Vagina (tissue), 2 donors: ENCODE results near the gene DTX1. TPM values are rescaled to one million over a fixed set of nuclear protein-coding genes. Genes with fewer than 3 reads are reported as not detected.

Experiments
- DNase-seq, 2 donors: peaks; one replicate each; pipeline ENCODE4 v3.0.0-alpha.2; 2017; ENCODE audit errors: extremely low spot score in 2 of 2
- H3K27ac ChIP-seq: fragments of 200-600 bp; sonication (generic); one replicate; pipeline ENCODE4 v1.5.1; 2019
- H3K27me3 ChIP-seq: fragments of 200-600 bp; sonication (generic); one replicate; pipeline ENCODE4 v1.5.1; 2019
- H3K36me3 ChIP-seq, 2 donors: fragments of 200-600 bp; sonication (generic); one replicate each; pipeline ENCODE4 v1.5.1; 2017 to 2019
- H3K4me1 ChIP-seq: fragments of 200-600 bp; sonication (generic); one replicate; pipeline ENCODE4 v1.5.1; 2019
- H3K4me3 ChIP-seq, 2 donors: fragments of 200-600 bp; sonication (generic); 1 replicate in 1 of 2; 2 replicates in 1 of 2; pipeline ENCODE4 v1.5.1; 2016 to 2019
- H3K9me3 ChIP-seq: fragments of 200-600 bp; sonication (generic); one replicate; pipeline ENCODE4 v1.5.1; 2019
- CTCF ChIP-seq, 3 experiments: fragments of 450-650 bp in 2 of 3; fragments of 200-600 bp in 1 of 3; sonication (generic) in 1 of 3; IDR thresholded peaks; one replicate each; pipeline ENCODE4 v1.5.1; 2017 to 2019; ENCODE audit warnings: antibody characterized with exemption in 3 of 3, mild to moderate bottlenecking in 2 of 3, moderate library complexity in 2 of 3
- POLR2A ChIP-seq, 2 donors: fragments of 450-650 bp; IDR thresholded peaks; one replicate each; pipeline ENCODE4 v1.6.1; 2017; ENCODE audit warnings: antibody characterized with exemption in 2 of 2, mild to moderate bottlenecking in 2 of 2, moderate library complexity in 2 of 2
- POLR2AphosphoS5 ChIP-seq, 2 donors: sonication (generic); formaldehyde crosslinking; IDR thresholded peaks; one replicate each; pipeline ENCODE4 v1.9.0; 2017; ENCODE audit warnings: antibody characterized with exemption in 2 of 2, mild to moderate bottlenecking in 2 of 2, low read depth in 1 of 2; ENCODE audit not compliant: insufficient read depth in 1 of 2
- intact Hi-C: fragments of 100-400 bp; cut with DNase I; formaldehyde crosslinking; loops from one replicate; pipeline ENCODE4 v1.15.1; 2023
- total RNA-seq: library from RNA; depleted of rRNA; stranded (reverse); fragments of >200 nt; gene quantifications from one replicate; pipeline ENCODE4 v1.2.3, GENCODE V29; 2016

DTX1 gene
- total RNA-seq, 1 donor from 2014 or later: 8.3 TPM

- no peak overlapping the region for H3K4me3 ChIP-seq
- no peaks in the 10 kb centered on the region for H3K36me3 ChIP-seq
- no peaks in the 10 kb centered on the region for H3K27me3 ChIP-seq
- H3K4me1 ChIP-seq: no peaks in the 10 kb centered on the region
- H3K9me3 ChIP-seq: peaks cover 3% of the 10 kb centered on the region
- no peak overlapping the region for H3K27ac ChIP-seq
- DNase-seq: no peak
- intact Hi-C loops: no loop called here
- TF ChIP-seq POLR2AphosphoS5 (IDR thresholded peaks at IDR 0.05; ENCODE audit: insufficient read depth in 1 of 2, low read depth in 1 of 2) (no peak), CTCF (IDR thresholded peaks at IDR 0.05) (no peak), POLR2A (IDR thresholded peaks at IDR 0.05) (no peak)
Measured at GRCh38 chr12:113142886-113143332, 86.4 kb downstream of the DTX1 start.

- no peak for DNase-seq
- Histone ChIP-seq H3K4me3 (no peak overlapping the region), H3K9me3 (peaks cover 3% of the 10 kb centered on the region), H3K36me3 (no peaks in the 10 kb centered on the region), H3K4me1 (no peaks in the 10 kb centered on the region), H3K27ac (no peak overlapping the region), H3K27me3 (no peaks in the 10 kb centered on the region)
- no peak for TF ChIP-seq POLR2AphosphoS5 (IDR thresholded peaks at IDR 0.05; ENCODE audit: insufficient read depth in 1 of 2, low read depth in 1 of 2)
- TF ChIP-seq CTCF (IDR thresholded peaks at IDR 0.05): no peak
- TF ChIP-seq POLR2A (IDR thresholded peaks at IDR 0.05): no peak
- intact Hi-C loops: no loop called here
Measured at GRCh38 chr12:113143959-113144358, 87.4 kb downstream of the DTX1 start.

DNA sequence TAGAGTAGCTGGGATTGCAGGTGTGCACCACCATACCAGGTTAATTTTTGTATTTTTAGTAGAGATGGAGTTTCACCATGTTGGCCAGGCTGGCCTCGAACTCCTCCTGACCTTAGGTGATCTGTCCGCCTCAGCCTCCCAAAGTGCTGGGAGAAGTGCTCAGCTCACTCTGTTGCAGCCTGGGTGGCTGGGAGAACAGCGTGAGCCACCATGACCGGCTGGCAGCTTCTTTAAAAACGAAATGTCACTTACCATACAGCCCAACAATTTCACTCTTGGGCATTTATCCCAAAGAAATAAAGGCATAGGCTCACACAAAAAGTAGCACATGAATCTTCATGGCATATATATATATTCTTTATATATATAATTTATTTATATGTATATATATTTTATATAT, 88.3 kb downstream of the DTX1 start:
- Histone ChIP-seq H3K9me3 (peaks cover 3% of the 10 kb centered on the region), H3K27ac (no peak overlapping the region)
- DNase-seq: no peak

DNA sequence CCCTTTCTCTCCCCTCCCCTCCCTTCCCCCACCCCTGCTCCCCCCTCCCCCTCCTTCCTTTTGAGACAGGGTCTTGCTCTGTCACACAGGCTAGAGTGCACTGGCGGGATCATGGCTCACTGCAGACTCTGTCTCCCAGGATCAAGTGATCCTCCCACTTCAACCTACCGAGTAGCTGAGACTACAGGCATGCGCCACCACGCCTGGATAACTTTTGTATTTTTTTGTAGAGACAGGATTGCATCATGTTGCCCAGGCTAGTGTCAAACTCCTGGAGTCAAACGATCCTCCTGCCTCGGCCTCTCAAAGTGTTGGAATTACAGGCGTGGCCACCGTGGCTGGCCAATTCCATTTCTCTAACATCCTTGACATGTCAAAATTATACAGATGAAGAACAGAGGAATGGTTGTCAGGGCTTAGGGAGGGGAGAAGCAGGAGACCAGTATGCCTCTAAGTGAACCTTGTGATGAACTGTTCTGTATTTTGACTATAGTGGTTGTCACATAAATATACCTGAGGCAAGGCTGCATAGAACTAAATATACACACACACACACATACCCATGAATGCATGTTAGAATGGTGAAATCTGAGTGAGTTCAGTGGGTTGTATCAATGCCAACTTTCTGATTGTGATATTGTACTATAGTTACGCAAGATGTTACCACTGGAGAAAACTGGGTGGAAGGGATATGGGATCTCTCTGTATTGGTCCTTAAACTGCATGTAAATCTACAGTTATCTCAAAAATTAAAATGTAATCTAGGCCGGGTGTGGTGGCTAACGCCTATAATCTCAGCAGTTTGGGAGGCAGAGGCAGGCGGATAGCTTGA, 89.4 kb downstream of the DTX1 start:
- H3K4me1 ChIP-seq: peaks cover 9% of the 10 kb centered on the region
- no peak overlapping the region for H3K4me3 ChIP-seq
- H3K9me3 ChIP-seq: peaks cover 3% of the 10 kb centered on the region
- H3K27me3 ChIP-seq: no peaks in the 10 kb centered on the region
- H3K27ac ChIP-seq: no peak overlapping the region
- intact Hi-C loops: no loop called here
- no peak for TF ChIP-seq POLR2A (IDR thresholded peaks at IDR 0.05)
- TF ChIP-seq POLR2AphosphoS5 (IDR thresholded peaks at IDR 0.05; ENCODE audit: insufficient read depth in 1 of 2, low read depth in 1 of 2): no peak
- no peak for TF ChIP-seq CTCF (IDR thresholded peaks at IDR 0.05)
- no peaks in the 10 kb centered on the region for H3K36me3 ChIP-seq
- DNase-seq: no peak

More for the DNA sequence above, 88.3 kb downstream of the DTX1 start:
- no peaks in the 10 kb centered on the region for H3K36me3 ChIP-seq
- no peak for TF ChIP-seq POLR2AphosphoS5 (IDR thresholded peaks at IDR 0.05; ENCODE audit: insufficient read depth in 1 of 2, low read depth in 1 of 2)
- no peak for TF ChIP-seq POLR2A (IDR thresholded peaks at IDR 0.05)
- no peak for TF ChIP-seq CTCF (IDR thresholded peaks at IDR 0.05)
- intact Hi-C loops: no loop called here
- no peaks in the 10 kb centered on the region for H3K27me3 ChIP-seq
- H3K4me1 ChIP-seq: peaks cover 6% of the 10 kb centered on the region
- H3K4me3 ChIP-seq: no peak overlapping the region

- DNase-seq: no peak
- peaks cover 3% of the 10 kb centered on the region for H3K9me3 ChIP-seq
- no peak overlapping the region for H3K27ac ChIP-seq
- intact Hi-C loops: no loop called here
- H3K4me3 ChIP-seq: no peak overlapping the region
- TF ChIP-seq POLR2A (IDR thresholded peaks at IDR 0.05) (no peak), POLR2AphosphoS5 (IDR thresholded peaks at IDR 0.05; ENCODE audit: insufficient read depth in 1 of 2, low read depth in 1 of 2) (no peak), CTCF (IDR thresholded peaks at IDR 0.05) (no peak)
- H3K4me1 ChIP-seq: peaks cover 9% of the 10 kb centered on the region
- no peaks in the 10 kb centered on the region for H3K36me3 ChIP-seq
- no peaks in the 10 kb centered on the region for H3K27me3 ChIP-seq
Measured at GRCh38 chr12:113146999-113147398, 90.5 kb downstream of the DTX1 start.
